Effector CD4-positive, alpha-beta T cell (primary cell): ENCODE data around the gene RALY.
A peak's percentile ranks its signal among the peaks of the same experiment; 100 is the strongest.

ENCODE experiments used
- DNase-seq: peaks from one replicate; pipeline ENCODE4 v3.0.0-alpha.2; 2020

Gene RALY

DNA sequence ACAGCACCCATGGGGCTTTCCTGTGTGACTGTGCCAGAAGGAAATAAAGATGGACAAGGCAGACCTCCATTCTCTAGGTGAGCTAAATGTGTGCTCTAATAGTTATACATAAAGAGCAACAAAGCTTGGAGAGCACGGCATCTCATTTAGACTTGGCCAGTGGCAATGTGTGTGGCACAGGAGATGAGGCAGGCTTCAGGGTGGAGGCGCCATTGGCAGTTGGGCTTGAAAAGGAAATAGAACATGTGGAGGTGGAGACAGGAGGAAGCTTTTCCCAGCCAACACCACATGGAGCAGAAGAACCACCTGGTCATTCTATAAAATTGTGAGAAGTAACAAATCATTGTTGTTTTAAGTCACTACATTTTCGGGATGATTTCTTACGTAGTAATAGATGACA is 3.6 kb upstream of the RALY start:
- DNase-seq = no peak

GRCh38 chr20:33991502-33991901 is 2.2 kb upstream of the RALY start:
- no peak for DNase-seq

DNA sequence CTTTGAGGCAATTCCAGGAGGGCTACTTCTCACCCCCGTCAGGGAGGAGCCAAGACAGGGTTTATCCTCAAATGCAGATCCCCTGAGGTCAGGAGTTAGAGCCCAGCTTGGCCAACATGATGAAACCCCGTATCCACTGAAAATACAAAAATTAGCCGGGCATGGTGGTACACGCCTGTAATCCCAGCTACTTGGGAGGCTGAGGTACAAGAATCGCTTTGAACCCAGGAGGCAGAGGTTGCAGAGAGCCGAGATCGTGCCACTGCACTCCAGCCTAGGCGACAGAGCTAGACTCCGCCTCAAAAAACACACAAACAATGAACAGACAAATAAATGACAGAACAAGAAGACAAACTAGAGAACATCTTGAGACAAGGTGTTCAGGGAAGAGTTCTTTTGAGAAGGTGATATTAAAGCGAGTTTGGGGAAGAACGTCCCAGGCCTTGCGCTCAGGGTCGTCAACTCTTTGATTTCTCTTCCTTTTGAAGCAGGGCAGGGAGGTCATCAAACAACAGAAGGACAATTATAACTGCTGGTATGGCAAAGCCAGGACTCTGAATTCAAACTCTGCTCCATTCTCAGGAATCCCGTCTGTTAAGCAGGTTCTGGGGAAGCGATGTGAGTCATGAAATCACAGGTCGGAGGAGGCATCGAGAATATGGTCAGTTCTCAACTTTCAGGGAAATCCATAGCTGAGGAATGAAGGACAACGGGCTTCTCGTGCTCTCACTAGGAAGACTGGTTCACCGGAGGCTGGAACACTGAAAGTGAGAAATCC is 1.4 kb upstream of the RALY start:
- no peak for DNase-seq

DNA sequence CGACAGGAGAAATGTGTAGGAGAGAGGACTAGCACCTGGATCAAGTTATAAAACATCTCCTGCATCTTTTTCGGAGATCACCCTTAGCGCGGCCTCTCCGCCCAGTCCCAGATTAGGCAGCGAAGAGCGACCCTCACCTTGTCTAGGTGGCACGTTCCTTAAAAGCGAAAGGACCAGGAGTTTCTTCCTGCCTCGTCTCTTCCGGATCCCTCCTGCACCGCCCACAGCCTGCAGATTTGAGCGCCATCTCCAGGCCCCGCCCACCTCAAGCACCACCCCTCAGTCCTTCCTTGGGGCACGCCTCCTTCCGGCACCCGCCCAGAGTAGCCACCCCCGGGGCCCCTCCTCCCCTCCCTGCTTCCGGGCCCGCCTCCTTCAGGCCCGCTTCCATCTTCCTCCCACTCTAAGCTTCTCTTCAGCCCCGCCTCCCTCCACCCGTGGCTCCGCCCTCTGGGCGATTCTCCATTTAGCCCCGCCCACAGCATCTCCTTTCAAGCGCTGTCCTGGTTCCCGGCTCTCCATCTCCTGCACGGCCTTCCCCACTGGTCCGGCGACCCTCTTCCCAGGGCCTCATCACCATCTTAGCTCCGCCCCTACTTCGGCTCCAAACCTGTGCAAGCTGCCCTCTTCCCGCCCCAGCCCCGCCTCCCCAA is 662 bp upstream of the RALY start:
- peak; percentile 98 for DNase-seq

DNA sequence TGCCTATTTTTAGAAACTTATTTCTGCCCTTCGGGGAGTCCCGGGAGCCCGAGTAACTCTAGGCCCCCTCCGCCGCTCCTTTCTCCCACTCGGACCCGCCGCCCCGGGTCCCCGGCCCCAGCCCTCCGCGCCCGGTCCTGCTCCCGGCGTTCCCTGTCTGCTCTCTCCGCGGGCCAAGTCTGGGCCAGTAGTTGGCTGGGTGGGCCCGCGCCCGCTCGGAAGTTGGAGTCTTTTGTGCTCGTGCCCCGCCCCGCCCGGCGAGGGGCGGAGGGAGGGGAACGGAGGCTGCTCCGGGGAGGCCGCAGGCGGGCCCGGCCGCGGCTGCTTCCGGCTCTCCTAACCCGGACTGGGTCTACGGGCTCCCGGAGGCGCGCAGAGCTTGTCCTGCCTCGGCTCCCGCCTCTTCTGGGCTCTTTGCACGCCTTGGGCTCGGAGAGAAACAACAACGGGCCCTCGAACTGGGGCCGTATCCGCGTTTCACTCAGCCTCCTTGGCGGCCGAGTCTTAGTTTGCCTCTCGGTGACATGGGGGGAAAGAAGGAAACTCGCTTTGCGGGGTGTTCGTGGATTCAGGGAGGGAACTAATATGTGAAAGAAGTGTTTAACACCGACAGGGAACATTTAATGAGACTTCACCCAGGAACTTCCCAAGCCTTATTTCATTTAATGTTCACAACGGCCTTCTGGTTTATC is 657 bp downstream of the RALY start:
- peak; percentile 72 for DNase-seq

- no peak for DNase-seq
These were observed 1.5 kb downstream of the RALY start for GRCh38 chr20:33995053-33995831.

GRCh38 chr20:33999025-33999649 is 5.4 kb downstream of the RALY start:
- DNase-seq = no peak

- no peak for DNase-seq
These were observed 7.7 kb downstream of the RALY start for GRCh38 chr20:34001378-34001777.

DNA sequence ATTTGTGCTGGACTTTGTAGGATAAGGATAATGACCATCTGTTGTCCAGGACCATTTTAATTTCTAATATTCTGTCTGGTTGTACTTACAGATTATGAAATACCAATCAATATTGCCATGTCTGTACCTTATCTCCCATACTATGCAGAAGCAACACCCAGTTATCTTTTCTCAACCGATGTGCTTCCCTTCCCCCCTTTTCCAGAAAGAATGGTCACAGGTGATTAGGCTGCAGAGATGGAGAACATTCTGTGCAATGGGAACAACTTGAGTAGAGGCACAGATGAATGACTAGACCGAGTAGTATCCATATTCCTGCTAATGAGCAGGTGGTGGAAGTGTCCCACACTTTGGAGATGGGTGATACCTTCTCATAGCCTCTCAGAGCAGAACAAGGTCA is 10.5 kb downstream of the RALY start:
- DNase-seq = no peak

- DNase-seq = no peak
These were observed 11.2 kb downstream of the RALY start for GRCh38 chr20:34004790-34005457.

- DNase-seq = no peak
These were observed 12.9 kb downstream of the RALY start for GRCh38 chr20:34006619-34007018.

DNA sequence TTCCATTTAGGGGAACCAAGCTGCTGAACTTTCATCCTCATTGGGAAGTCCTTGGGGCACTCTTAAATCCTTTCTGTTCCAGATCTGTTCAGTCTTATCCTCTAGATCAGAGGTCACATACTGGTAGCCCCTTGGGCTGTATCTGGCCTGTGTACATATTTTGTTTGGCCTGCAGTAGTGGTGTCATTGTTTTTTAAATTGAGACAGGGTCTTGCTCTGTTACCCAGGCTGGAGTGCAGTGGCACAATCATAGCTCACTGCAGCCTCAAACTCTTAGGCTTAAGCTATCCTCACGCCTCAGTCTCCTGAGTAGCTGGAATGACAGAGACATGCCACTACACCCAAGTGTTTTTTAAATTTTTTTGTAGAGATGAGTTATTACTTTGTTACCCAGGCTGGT is 14.8 kb downstream of the RALY start:
- DNase-seq = no peak

DNA sequence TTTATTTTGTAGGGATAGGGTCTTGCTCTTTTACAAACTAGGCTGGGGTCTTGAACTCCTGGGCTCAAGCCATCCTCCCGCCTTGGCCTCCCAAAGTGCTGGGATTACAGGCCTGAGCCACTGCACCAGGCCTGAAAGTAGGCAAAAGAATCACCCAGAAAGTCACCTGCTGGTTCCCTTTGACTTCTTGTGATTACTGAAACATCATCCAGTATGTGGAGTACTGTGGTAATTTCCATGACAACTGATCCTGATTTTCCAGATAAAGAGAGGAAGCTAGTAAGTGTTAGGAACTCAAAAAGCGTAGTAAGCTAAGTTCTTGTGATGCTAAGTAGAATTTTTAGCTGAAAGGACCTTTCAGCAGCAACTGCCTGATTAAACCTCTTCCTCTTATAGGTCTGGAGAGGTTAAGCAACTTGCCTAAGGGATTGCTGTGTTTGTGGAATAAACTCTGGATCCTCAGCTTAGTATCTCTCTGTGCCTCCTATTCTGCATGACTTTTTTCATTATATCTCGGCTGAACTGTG is 16.8 kb downstream of the RALY start:
- DNase-seq = no peak

DNA sequence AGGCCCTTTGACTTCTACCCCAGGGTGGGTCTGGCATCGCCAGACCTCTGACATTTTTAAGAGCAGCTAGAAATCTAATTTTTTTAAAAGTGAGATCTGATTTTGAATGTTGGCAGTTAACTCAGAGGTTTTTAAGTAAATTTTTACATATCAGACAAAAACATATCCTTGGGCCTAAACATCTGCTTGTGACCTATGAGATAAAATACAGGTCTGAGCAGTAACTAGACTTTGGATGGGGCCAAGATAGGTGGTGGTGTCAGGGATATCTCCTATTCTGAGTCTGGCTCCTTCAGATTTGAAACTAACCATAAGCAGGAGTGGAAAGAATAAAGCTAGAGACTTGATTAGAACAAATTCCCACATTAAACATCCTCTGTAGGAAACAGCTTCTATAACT is 17.6 kb downstream of the RALY start:
- no peak for DNase-seq

GRCh38 chr20:34012330-34012729 is 18.6 kb downstream of the RALY start:
- DNase-seq = no peak

GRCh38 chr20:34012735-34013134 is 19.0 kb downstream of the RALY start:
- no peak for DNase-seq

DNA sequence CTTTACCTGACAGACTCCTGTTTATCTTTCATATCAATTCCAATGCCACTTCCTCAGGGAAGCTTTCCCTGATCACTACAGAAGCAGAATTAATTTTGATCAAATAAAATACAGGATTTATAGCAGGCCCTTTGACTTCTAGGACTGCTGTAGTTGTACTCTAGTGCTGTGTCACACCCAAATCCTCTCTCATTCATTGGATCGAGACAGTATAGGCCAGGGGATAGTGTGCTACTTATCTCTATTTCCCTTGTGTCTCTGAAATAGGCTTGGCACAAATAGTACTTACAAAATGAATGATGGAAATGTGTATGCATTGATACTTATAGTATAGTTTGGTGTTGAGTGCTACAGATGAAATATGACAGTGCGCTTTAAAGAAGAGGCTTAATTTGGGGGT is 19.8 kb downstream of the RALY start:
- no peak for DNase-seq

DNA sequence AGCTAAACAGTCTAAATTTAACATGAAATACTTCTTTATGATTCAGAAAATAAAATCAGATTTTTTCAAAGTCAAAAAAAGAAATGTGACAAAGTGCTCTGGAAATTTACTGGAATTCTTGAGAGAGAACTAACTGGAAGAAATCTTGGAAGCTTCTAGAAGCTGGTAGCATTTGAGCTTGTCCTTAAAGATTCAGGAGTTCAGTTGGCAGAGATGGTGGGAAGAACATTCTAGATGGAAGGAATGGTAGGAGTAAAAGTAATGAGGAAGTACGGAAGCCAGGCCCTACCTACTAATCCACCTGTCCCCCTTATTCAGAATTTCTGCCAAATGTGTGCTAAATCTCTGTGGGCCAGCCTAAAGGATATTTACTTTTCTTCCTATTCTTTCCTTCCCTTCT is 21.2 kb downstream of the RALY start:
- no peak for DNase-seq

GRCh38 chr20:34015401-34016335 is 22.0 kb downstream of the RALY start:
- DNase-seq = no peak

- DNase-seq = no peak
These were observed 23.0 kb downstream of the RALY start for GRCh38 chr20:34016736-34017135.

GRCh38 chr20:34017610-34018009 is 23.9 kb downstream of the RALY start:
- no peak for DNase-seq
